ENCODE measurements around the gene FGF12. TPM values are rescaled to one million over a fixed set of nuclear protein-coding genes. Genes with fewer than 3 reads are reported as not detected.

FGF12 gene
- total RNA-seq, 2 donors from 2014 or later: 1.5 TPM; not detected in 1

GRCh38 chr3:192489579-192489978, 237.8 kb downstream of the FGF12 start:
- TF ChIP-seq CTCF (IDR thresholded peaks at IDR 0.05): no peak
- H3K27me3 ChIP-seq (replicated peaks; ENCODE audit: insufficient read depth): no peaks in the 10 kb centered on the region
- DNase-seq (ENCODE audit: low spot score) (no peak), ATAC-seq (ENCODE audit: insufficient number of reproducible peaks, low FRiP score, low read depth) (no peak)
- H3K4me3 ChIP-seq: no peak overlapping the region
- no peaks in the 10 kb centered on the region for H3K36me3 ChIP-seq
- no peaks in the 10 kb centered on the region for H3K9me3 ChIP-seq
- H3K4me1 ChIP-seq (ENCODE audit: control insufficient read depth in 1 of 2, low read depth in 2 of 2): no peaks in the 10 kb centered on the region
- H3K27ac ChIP-seq: no peak overlapping the region

- DNase-seq (ENCODE audit: low spot score): no peak
- H3K9me3 ChIP-seq: no peaks in the 10 kb centered on the region
- no peaks in the 10 kb centered on the region for H3K27me3 ChIP-seq (replicated peaks; ENCODE audit: insufficient read depth)
- no peak for TF ChIP-seq CTCF (IDR thresholded peaks at IDR 0.05)
- no peak overlapping the region for H3K27ac ChIP-seq
- H3K4me3 ChIP-seq: no peak overlapping the region
- ATAC-seq (ENCODE audit: insufficient number of reproducible peaks, low FRiP score, low read depth): no peak
- no peaks in the 10 kb centered on the region for H3K4me1 ChIP-seq (ENCODE audit: control insufficient read depth in 1 of 2, low read depth in 2 of 2)
- H3K36me3 ChIP-seq: no peaks in the 10 kb centered on the region
These were observed 240.3 kb downstream of the FGF12 start for GRCh38 chr3:192487033-192487432.

- no peak for DNase-seq (ENCODE audit: low spot score)
- no peaks in the 10 kb centered on the region for H3K36me3 ChIP-seq
- no peaks in the 10 kb centered on the region for H3K9me3 ChIP-seq
- no peak overlapping the region for H3K27ac ChIP-seq
- no peak for ATAC-seq (ENCODE audit: insufficient number of reproducible peaks, low FRiP score, low read depth)
- H3K27me3 ChIP-seq (replicated peaks; ENCODE audit: insufficient read depth): no peaks in the 10 kb centered on the region
- H3K4me1 ChIP-seq (ENCODE audit: control insufficient read depth in 1 of 2, low read depth in 2 of 2): no peaks in the 10 kb centered on the region
- H3K4me3 ChIP-seq: no peak overlapping the region
- no peak for TF ChIP-seq CTCF (IDR thresholded peaks at IDR 0.05)
These were observed 244.5 kb downstream of the FGF12 start for GRCh38 chr3:192482809-192483208.

GRCh38 chr3:192482391-192482790, 244.9 kb downstream of the FGF12 start:
- no peak for ATAC-seq (ENCODE audit: insufficient number of reproducible peaks, low FRiP score, low read depth)
- TF ChIP-seq CTCF (IDR thresholded peaks at IDR 0.05): no peak
- H3K36me3 ChIP-seq: no peaks in the 10 kb centered on the region

GRCh38 chr3:192481638-192482037, 245.7 kb downstream of the FGF12 start:
- no peak for DNase-seq (ENCODE audit: low spot score)
- no peak for ATAC-seq (ENCODE audit: insufficient number of reproducible peaks, low FRiP score, low read depth)
- no peak for TF ChIP-seq CTCF (IDR thresholded peaks at IDR 0.05)

More at GRCh38 chr3:192482391-192482790, 244.9 kb downstream of the FGF12 start:
- Histone ChIP-seq H3K27me3 (replicated peaks; ENCODE audit: insufficient read depth) (no peaks in the 10 kb centered on the region), H3K9me3 (no peaks in the 10 kb centered on the region), H3K4me1 (ENCODE audit: control insufficient read depth in 1 of 2, low read depth in 2 of 2) (no peaks in the 10 kb centered on the region), H3K4me3 (no peak overlapping the region), H3K27ac (no peak overlapping the region)
- DNase-seq (ENCODE audit: low spot score): no peak

More at GRCh38 chr3:192481638-192482037, 245.7 kb downstream of the FGF12 start:
- Histone ChIP-seq H3K4me3 (no peak overlapping the region), H3K4me1 (ENCODE audit: control insufficient read depth in 1 of 2, low read depth in 2 of 2) (no peaks in the 10 kb centered on the region), H3K36me3 (no peaks in the 10 kb centered on the region), H3K27me3 (replicated peaks; ENCODE audit: insufficient read depth) (no peaks in the 10 kb centered on the region), H3K9me3 (no peaks in the 10 kb centered on the region), H3K27ac (no peak overlapping the region)

Data from thoracic aorta (tissue), 2 donors.